Endometrial microvascular endothelial cells (primary cell): Measurements from ENCODE around the gene UNC80. TPM values are rescaled to one million over a fixed set of nuclear protein-coding genes. Genes with fewer than 3 reads are reported as not detected.
"Not testable (repeated sequence)": the region's sequence is repeated elsewhere in the genome, so short reads cannot be mapped to it uniquely, and the experiment has no call there.

Source experiments
- in situ Hi-C: cut with HindIII; loops from 2 replicates; pipeline ENCODE4 v1.10.0; 2017; ENCODE audit warnings: low sequenced_read_pairs, low pct_unique_long_range_greater_than_20kb; ENCODE audit errors: inconsistent ontology term
- total RNA-seq: library from RNA; depleted of rRNA; stranded (reverse); fragments of >200 nt; gene quantifications from one replicate; pipeline ENCODE4 v1.2.3, GENCODE V29; 2015; ENCODE audit errors: inconsistent ontology term

Gene UNC80
- total RNA-seq, 1 donor from 2014 or later: not detected

GRCh38 chr2:209791151-209791550 lies 19.5 kb downstream of the UNC80 start:
- in situ Hi-C loops: no loop called here

GRCh38 chr2:209795425-209795824 lies 23.8 kb downstream of the UNC80 start:
- in situ Hi-C loops: not testable (repeated sequence)

GRCh38 chr2:209805351-209805750 lies 33.7 kb downstream of the UNC80 start:
- in situ Hi-C loops: no loop called here

- in situ Hi-C loops: no loop called here
Observed at GRCh38 chr2:209806318-209806717, 34.7 kb downstream of the UNC80 start.

- in situ Hi-C loops: no loop called here
Observed at GRCh38 chr2:209808521-209808920, 36.9 kb downstream of the UNC80 start.

- in situ Hi-C loops: no loop called here
Observed at GRCh38 chr2:209809256-209809655, 37.6 kb downstream of the UNC80 start.

GRCh38 chr2:209817844-209818271 lies 46.2 kb downstream of the UNC80 start:
- in situ Hi-C loops: no loop called here

- in situ Hi-C loops: no loop called here
Observed at GRCh38 chr2:209818939-209819338, 47.3 kb downstream of the UNC80 start.

GRCh38 chr2:209821806-209822205 lies 50.2 kb downstream of the UNC80 start:
- in situ Hi-C loops: no loop called here

GRCh38 chr2:209823484-209823883 lies 51.9 kb downstream of the UNC80 start:
- in situ Hi-C loops: no loop called here

- in situ Hi-C loops: no loop called here
Observed at GRCh38 chr2:209824391-209824790, 52.8 kb downstream of the UNC80 start.

- in situ Hi-C loops: no loop called here
Observed at GRCh38 chr2:209830722-209831465, 59.3 kb downstream of the UNC80 start.

GRCh38 chr2:209834767-209835166 lies 63.1 kb downstream of the UNC80 start:
- in situ Hi-C loops: no loop called here

GRCh38 chr2:209840434-209840833 lies 68.8 kb downstream of the UNC80 start:
- in situ Hi-C loops: no loop called here

- in situ Hi-C loops: no loop called here
Observed at GRCh38 chr2:209845666-209846065, 74.0 kb downstream of the UNC80 start.

- in situ Hi-C loops: no loop called here
Observed at GRCh38 chr2:209864716-209865295, 93.2 kb downstream of the UNC80 start.

- in situ Hi-C loops: no loop called here
Observed at GRCh38 chr2:209868271-209868994, 96.8 kb downstream of the UNC80 start.

GRCh38 chr2:209870067-209870466 lies 98.4 kb downstream of the UNC80 start:
- in situ Hi-C loops: no loop called here

- in situ Hi-C loops: no loop called here
Observed at GRCh38 chr2:209872675-209873074, 101.0 kb downstream of the UNC80 start.

GRCh38 chr2:209875270-209875669 lies 103.6 kb downstream of the UNC80 start:
- in situ Hi-C loops: no loop called here
